Heart left ventricle (tissue), 13 donors: ENCODE results near the gene HMGN1.

Experiments
- CTCF ChIP-seq, 12 donors: fragments of 200-600 bp; sonication (generic) in 4 of 12; IDR thresholded peaks; one replicate each; pipeline versions ENCODE4 v1.5.0 to v1.8.0; 2018 to 2022; ENCODE audit warnings: antibody characterized with exemption in 12 of 12, mild to moderate bottlenecking in 5 of 12
- POLR2A ChIP-seq, 2 donors: fragments of 450-650 bp; IDR thresholded peaks; one replicate each; pipeline ENCODE4 v1.6.1; 2017; ENCODE audit warnings: antibody characterized with exemption in 2 of 2, mild to moderate bottlenecking in 2 of 2, moderate library complexity in 2 of 2
- donor health status: ischemic (EF 13 %, LVEDD 7.1; RV severe dilation, severe dysfunction).
- donor health status: DM: no; HTN: yes; CAD: no.
- donor health status: DM: no; HTN: no; CAD: no.
- donor health status: ischemic (EF 25% LVEDD 6.9; RV normal size, moderate dysfunction).
- donor health status: ischemic (EF 25% LVEDD 5.7; RV mildly dilated, moderate dysfunction).
- donor health status: ischemic (EF 35%, LVEDD 5.7; RV mildly dilated, moderate dysfunction).
- donor health status: nonischemic (EF 11% LVEDD 7.7; RV severe dilation, severe dysfunction).
- donor health status: DM: yes; HTN: yes; CAD: no.
- donor health status: PGD.
- donor health status: ischemic (EF 29% LVEDD 5.4; RV normal size, mild dysfunction).
- donor health status: nonischemic (EF 23%, LVEDD 6.1; RV moderate dilation, normal function).

- TF ChIP-seq CTCF (IDR thresholded peaks at IDR 0.05) (no peak), POLR2A (IDR thresholded peaks at IDR 0.05) (no peak)
These were observed 2.7 kb downstream of the HMGN1 start for GRCh38 chr21:39346206-39346605.
